ENCODE data around the gene EPS8L2. TPM values are rescaled to one million over a fixed set of nuclear protein-coding genes. Genes with fewer than 3 reads are reported as not detected.
A peak's percentile ranks its signal among the peaks of the same experiment; 100 is the strongest.
"Not testable (repeated sequence)": the region's sequence is repeated elsewhere in the genome, so short reads cannot be mapped to it uniquely, and the experiment has no call there.

EPS8L2 gene
- total and polyA plus RNA-seq, 2 experiments from 2014 or later = 157 to 310 TPM

DNA sequence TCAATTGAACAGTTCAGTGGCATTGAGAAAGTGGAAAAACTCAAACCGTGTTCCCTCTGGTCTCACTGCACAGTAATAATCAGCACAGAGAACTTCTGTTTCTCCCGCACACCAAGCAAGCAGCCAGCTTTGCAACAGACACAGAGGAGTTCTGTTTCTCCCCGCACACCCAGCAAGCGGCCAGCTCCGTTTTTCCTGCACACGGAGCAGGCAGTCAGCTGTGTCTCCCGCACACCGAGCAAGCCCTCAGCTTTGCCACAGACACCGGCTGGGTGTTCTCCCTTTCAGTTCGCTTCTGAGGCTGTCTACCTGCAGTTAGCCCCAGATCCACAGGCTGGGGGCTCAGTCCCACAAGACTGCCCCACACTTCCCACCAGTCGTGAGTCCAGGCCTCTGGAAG lies 31.3 kb downstream of the EPS8L2 start:
- H3K9me3 ChIP-seq (ENCODE audit: low read depth) = no peaks in the 10 kb centered on the region
- peak overlapping the region; percentile 34 for H3K27ac ChIP-seq
- TF ChIP-seq EZH2 (IDR thresholded peaks at IDR 0.05; ENCODE audit: borderline replicate concordance) (no peak), EZH2phosphoT487 (IDR thresholded peaks at IDR 0.05; ENCODE audit: low read depth, severe bottlenecking, unreplicated experiment) (no peak)
- TF ChIP-seq, protein P1, sequence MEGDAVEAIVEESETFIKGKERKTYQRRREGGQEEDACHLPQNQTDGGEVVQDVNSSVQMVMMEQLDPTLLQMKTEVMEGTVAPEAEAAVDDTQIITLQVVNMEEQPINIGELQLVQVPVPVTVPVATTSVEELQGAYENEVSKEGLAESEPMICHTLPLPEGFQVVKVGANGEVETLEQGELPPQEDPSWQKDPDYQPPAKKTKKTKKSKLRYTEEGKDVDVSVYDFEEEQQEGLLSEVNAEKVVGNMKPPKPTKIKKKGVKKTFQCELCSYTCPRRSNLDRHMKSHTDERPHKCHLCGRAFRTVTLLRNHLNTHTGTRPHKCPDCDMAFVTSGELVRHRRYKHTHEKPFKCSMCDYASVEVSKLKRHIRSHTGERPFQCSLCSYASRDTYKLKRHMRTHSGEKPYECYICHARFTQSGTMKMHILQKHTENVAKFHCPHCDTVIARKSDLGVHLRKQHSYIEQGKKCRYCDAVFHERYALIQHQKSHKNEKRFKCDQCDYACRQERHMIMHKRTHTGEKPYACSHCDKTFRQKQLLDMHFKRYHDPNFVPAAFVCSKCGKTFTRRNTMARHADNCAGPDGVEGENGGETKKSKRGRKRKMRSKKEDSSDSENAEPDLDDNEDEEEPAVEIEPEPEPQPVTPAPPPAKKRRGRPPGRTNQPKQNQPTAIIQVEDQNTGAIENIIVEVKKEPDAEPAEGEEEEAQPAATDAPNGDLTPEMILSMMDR (IDR thresholded peaks at IDR 0.05; ENCODE audit: poor library complexity) = no peak
- WGBS (ENCODE audit: low lambda C conversion rate, missing lambda C conversion rate) = 66% methylated on average over 11 of the region's 11 CpGs
- no peaks in the 10 kb centered on the region for H3K79me2 ChIP-seq
- H3K4me3 ChIP-seq = no peak overlapping the region
- no peaks in the 10 kb centered on the region for H3K27me3 ChIP-seq
- no peak for DNase-seq (ENCODE audit: low spot score)
- H3K9me2 ChIP-seq (replicated peaks; ENCODE audit: insufficient read depth) = no peaks in the 10 kb centered on the region
- H3K36me3 ChIP-seq (replicated peaks; ENCODE audit: insufficient read depth, low read depth) = no peaks in the 10 kb centered on the region
- peak overlapping the region; percentile 20 for H3K4me2 ChIP-seq
- peaks cover 3% of the 10 kb centered on the region for H3K4me1 ChIP-seq (ENCODE audit: insufficient read depth)
- H4K20me1 ChIP-seq (ENCODE audit: insufficient read depth, poor library complexity, severe bottlenecking) = no peaks in the 10 kb centered on the region
- no peak overlapping the region for H2AFZ ChIP-seq

DNA sequence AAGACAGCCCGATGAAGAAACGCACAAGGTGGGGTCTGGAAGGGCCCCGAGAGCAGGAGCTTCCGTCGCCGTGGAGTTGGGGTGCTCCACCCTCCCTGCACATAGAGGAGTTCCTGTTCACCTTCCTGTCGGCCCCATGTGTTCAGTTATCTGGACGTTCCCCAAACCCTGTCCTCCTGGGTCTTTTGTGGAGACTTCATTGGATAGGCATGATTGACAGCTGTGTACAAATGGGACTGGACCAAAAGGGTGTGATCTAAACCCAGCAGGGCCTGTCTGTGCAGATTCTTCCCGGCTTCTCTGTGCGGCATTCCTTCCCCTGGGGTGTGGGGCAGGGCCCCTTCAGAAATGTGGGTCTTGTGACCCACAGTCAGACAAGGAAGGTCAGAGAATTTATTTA lies 31.9 kb downstream of the EPS8L2 start:
- not testable (repeated sequence) for H3K4me1 ChIP-seq (ENCODE audit: insufficient read depth); DNase-seq (ENCODE audit: low spot score); H3K4me3 ChIP-seq; H3K79me2 ChIP-seq; H2AFZ ChIP-seq; H3K27me3 ChIP-seq; H4K20me1 ChIP-seq (ENCODE audit: insufficient read depth, poor library complexity, severe bottlenecking); H3K9me2 ChIP-seq (replicated peaks; ENCODE audit: insufficient read depth); H3K36me3 ChIP-seq (replicated peaks; ENCODE audit: insufficient read depth, low read depth); H3K9me3 ChIP-seq (ENCODE audit: low read depth)
- Histone ChIP-seq H3K27ac (peak overlapping the region; percentile 46), H3K4me2 (peak overlapping the region; percentile 20)
- 60% methylated on average over 10 of the region's 10 CpGs for WGBS (ENCODE audit: low lambda C conversion rate, missing lambda C conversion rate)

DNA sequence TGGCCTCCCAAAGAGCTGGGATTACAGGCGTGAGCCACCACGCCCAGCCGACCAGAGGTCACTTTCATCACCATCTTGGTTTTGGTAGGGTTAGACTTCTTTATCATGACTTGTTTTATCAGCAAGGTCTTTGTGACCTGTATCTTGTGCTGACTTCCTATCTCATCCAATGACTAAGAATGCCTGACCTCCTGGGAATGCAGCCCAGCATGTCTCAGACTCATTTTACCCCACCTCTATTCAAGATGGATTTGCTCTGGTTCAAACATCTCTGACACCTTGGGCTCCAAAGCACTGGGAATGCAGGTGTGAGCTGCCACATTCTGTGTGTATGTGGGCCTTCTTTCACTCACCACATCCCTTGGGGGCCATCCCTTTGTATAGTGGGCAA lies 36.1 kb downstream of the EPS8L2 start:
- WGBS (ENCODE audit: low lambda C conversion rate, missing lambda C conversion rate) = 88% methylated on average over 3 of the region's 3 CpGs

DNA sequence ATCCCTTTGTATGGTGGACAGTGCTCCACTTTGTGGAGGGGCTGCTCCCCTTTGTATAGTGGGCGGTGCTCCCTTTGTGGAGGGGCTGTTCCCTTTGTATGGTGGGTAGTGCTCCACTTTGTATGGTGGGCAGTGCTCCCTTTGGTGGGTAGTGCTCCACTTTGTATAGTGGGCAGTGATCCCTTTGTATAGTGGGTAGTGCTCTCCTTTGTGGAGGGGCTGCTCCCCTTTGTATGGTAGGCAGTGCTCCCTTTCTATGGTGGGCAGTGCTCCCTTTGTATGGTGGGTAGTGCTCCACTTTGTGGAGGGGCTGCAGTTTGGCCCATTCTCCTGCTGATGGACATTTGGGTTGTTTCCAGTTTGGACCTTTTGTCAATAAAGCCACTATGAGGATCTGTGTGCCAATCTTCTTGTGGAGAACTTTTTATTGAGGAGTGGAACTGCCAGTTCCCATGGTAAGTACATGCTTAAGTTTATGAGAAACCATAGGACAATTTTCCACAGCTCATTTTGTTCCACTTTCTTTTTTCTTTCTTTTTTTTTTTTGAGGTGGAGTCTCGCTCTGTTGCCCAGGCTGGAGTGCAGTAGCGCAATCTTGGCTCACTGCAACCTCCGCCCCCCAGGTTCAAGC lies 36.7 kb downstream of the EPS8L2 start:
- no peaks in the 10 kb centered on the region for H4K20me1 ChIP-seq (ENCODE audit: insufficient read depth, poor library complexity, severe bottlenecking)
- no peak overlapping the region for H3K4me2 ChIP-seq
- H3K4me1 ChIP-seq (ENCODE audit: insufficient read depth) = peaks cover 10% of the 10 kb centered on the region
- no peak overlapping the region for H2AFZ ChIP-seq
- H3K9me3 ChIP-seq (ENCODE audit: low read depth) = no peaks in the 10 kb centered on the region
- H3K36me3 ChIP-seq (replicated peaks; ENCODE audit: insufficient read depth, low read depth) = no peaks in the 10 kb centered on the region
- WGBS (ENCODE audit: low lambda C conversion rate, missing lambda C conversion rate) = 100% methylated on average over 4 of the region's 4 CpGs
- no peak for DNase-seq (ENCODE audit: low spot score)
- H3K9me2 ChIP-seq (replicated peaks; ENCODE audit: insufficient read depth) = no peaks in the 10 kb centered on the region
- H3K27me3 ChIP-seq = no peaks in the 10 kb centered on the region
- H3K27ac ChIP-seq = no peak overlapping the region
- TF ChIP-seq, protein P1 (IDR thresholded peaks at IDR 0.05; ENCODE audit: poor library complexity) = no peak
- TF ChIP-seq EZH2phosphoT487 (IDR thresholded peaks at IDR 0.05; ENCODE audit: low read depth, severe bottlenecking, unreplicated experiment) (no peak), EZH2 (IDR thresholded peaks at IDR 0.05; ENCODE audit: borderline replicate concordance) (no peak)
- peaks cover 4% of the 10 kb centered on the region for H3K79me2 ChIP-seq
- no peak overlapping the region for H3K4me3 ChIP-seq

More for the DNA sequence above, 36.1 kb downstream of the EPS8L2 start:
- H3K27ac ChIP-seq = no peak overlapping the region
- no peaks in the 10 kb centered on the region for H4K20me1 ChIP-seq (ENCODE audit: insufficient read depth, poor library complexity, severe bottlenecking)
- H3K9me3 ChIP-seq (ENCODE audit: low read depth) = no peaks in the 10 kb centered on the region
- no peaks in the 10 kb centered on the region for H3K36me3 ChIP-seq (replicated peaks; ENCODE audit: insufficient read depth, low read depth)
- no peak overlapping the region for H2AFZ ChIP-seq
- no peaks in the 10 kb centered on the region for H3K9me2 ChIP-seq (replicated peaks; ENCODE audit: insufficient read depth)
- no peaks in the 10 kb centered on the region for H3K27me3 ChIP-seq
- peaks cover 10% of the 10 kb centered on the region for H3K4me1 ChIP-seq (ENCODE audit: insufficient read depth)
- H3K79me2 ChIP-seq = no peaks in the 10 kb centered on the region
- no peak overlapping the region for H3K4me3 ChIP-seq
- no peak for DNase-seq (ENCODE audit: low spot score)
- H3K4me2 ChIP-seq = no peak overlapping the region
- TF ChIP-seq EZH2 (IDR thresholded peaks at IDR 0.05; ENCODE audit: borderline replicate concordance) (no peak), EZH2phosphoT487 (IDR thresholded peaks at IDR 0.05; ENCODE audit: low read depth, severe bottlenecking, unreplicated experiment) (no peak)
- TF ChIP-seq, protein P1 (IDR thresholded peaks at IDR 0.05; ENCODE audit: poor library complexity) = no peak

All from hepatocyte (in vitro differentiated cells).